ENCODE data around the gene RUNX2.

The RUNX2 gene

GRCh38 chr6:45610832-45611231 is 282.7 kb downstream of the RUNX2 start:
- no peaks in the 10 kb centered on the region for H3K79me2 ChIP-seq (ENCODE audit: insufficient read depth, low read length)
- no peaks in the 10 kb centered on the region for H3F3A ChIP-seq (ENCODE audit: insufficient read depth, low read length)
- no peak overlapping the region for H2AFZ ChIP-seq (ENCODE audit: low read length)
- no peak overlapping the region for H3K27ac ChIP-seq (ENCODE audit: low read depth, low read length, poor library complexity, severe bottlenecking)
- H3K4me1 ChIP-seq (ENCODE audit: insufficient read depth, low read length, severe bottlenecking) = no peaks in the 10 kb centered on the region
- no peaks in the 10 kb centered on the region for H3K36me3 ChIP-seq (ENCODE audit: insufficient read depth, low read length)
- 0 out of 2 replicates have a peak, but pooled peaks cover 5% of the 10 kb centered on the region for H3K27me3 ChIP-seq (ENCODE audit: insufficient read depth, low read length)
- H4K20me1 ChIP-seq (ENCODE audit: insufficient read depth, low read length) = no peaks in the 10 kb centered on the region
- no peak overlapping the region for H3K4me3 ChIP-seq (ENCODE audit: low read depth, low read length, poor library complexity, severe bottlenecking)
- no peaks in the 10 kb centered on the region for H3K9me2 ChIP-seq (ENCODE audit: low read depth, low read length)
- H3K9me3 ChIP-seq (ENCODE audit: low read length) = 0 out of 2 replicates have a peak, but pooled peaks cover 5% of the 10 kb centered on the region
- no peak overlapping the region for H3K9ac ChIP-seq (ENCODE audit: low read length)
- H3K4me2 ChIP-seq (ENCODE audit: low read length) = no peak overlapping the region
- TF ChIP-seq CTCF (IDR thresholded peaks at IDR 0.05; ENCODE audit: low read length) = no peak
- TF ChIP-seq EZH2 (IDR thresholded peaks at IDR 0.05; ENCODE audit: borderline replicate concordance, low read length) = no peak

DNA sequence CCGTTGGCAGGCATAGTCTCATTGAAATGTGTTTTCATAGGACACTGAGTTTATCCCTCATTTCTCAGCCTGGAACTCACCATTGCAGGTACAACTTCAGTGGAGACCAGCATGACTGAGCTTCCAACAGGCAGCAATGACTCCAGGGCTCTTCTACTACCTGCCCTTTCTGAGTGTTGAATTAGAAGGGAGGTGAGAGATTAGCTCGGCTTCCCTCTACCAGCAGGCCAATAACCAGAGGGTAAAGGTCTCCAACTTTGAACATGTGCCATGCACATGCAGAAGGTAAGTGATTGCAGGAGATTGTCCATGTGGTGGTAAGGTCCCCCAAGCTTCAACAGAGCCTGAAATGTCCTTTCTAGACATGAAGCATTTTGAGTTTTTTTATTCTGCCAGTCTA is 283.4 kb downstream of the RUNX2 start:
- Histone ChIP-seq H3K9me2 (ENCODE audit: low read depth, low read length) (no peaks in the 10 kb centered on the region), H3K9me3 (ENCODE audit: low read length) (0 out of 2 replicates have a peak, but pooled peaks cover 5% of the 10 kb centered on the region), H2AFZ (ENCODE audit: low read length) (no peak overlapping the region), H4K20me1 (ENCODE audit: insufficient read depth, low read length) (no peaks in the 10 kb centered on the region), H3K9ac (ENCODE audit: low read length) (no peak overlapping the region), H3K4me3 (ENCODE audit: low read depth, low read length, poor library complexity, severe bottlenecking) (no peak overlapping the region), H3K4me1 (ENCODE audit: insufficient read depth, low read length, severe bottlenecking) (no peaks in the 10 kb centered on the region), H3K27ac (ENCODE audit: low read depth, low read length, poor library complexity, severe bottlenecking) (no peak overlapping the region), H3K4me2 (ENCODE audit: low read length) (no peak overlapping the region), H3K27me3 (ENCODE audit: insufficient read depth, low read length) (0 out of 2 replicates have a peak, but pooled peaks cover 5% of the 10 kb centered on the region), H3K36me3 (ENCODE audit: insufficient read depth, low read length) (no peaks in the 10 kb centered on the region), H3K79me2 (ENCODE audit: insufficient read depth, low read length) (no peaks in the 10 kb centered on the region), H3F3A (ENCODE audit: insufficient read depth, low read length) (no peaks in the 10 kb centered on the region)
- no peak for TF ChIP-seq CTCF (IDR thresholded peaks at IDR 0.05; ENCODE audit: low read length)
- TF ChIP-seq EZH2 (IDR thresholded peaks at IDR 0.05; ENCODE audit: borderline replicate concordance, low read length) = no peak

- Histone ChIP-seq H3K27me3 (ENCODE audit: insufficient read depth, low read length) (no peaks in the 10 kb centered on the region), H3F3A (ENCODE audit: insufficient read depth, low read length) (no peaks in the 10 kb centered on the region), H3K27ac (ENCODE audit: low read depth, low read length, poor library complexity, severe bottlenecking) (no peak overlapping the region), H4K20me1 (ENCODE audit: insufficient read depth, low read length) (no peaks in the 10 kb centered on the region), H3K36me3 (ENCODE audit: insufficient read depth, low read length) (no peaks in the 10 kb centered on the region), H3K9ac (ENCODE audit: low read length) (no peak overlapping the region), H3K9me2 (ENCODE audit: low read depth, low read length) (no peaks in the 10 kb centered on the region), H2AFZ (ENCODE audit: low read length) (no peak overlapping the region), H3K79me2 (ENCODE audit: insufficient read depth, low read length) (no peaks in the 10 kb centered on the region), H3K4me3 (ENCODE audit: low read depth, low read length, poor library complexity, severe bottlenecking) (no peak overlapping the region), H3K4me2 (ENCODE audit: low read length) (no peak overlapping the region), H3K9me3 (ENCODE audit: low read length) (0 out of 2 replicates have a peak, but pooled peaks cover 5% of the 10 kb centered on the region), H3K4me1 (ENCODE audit: insufficient read depth, low read length, severe bottlenecking) (no peaks in the 10 kb centered on the region)
- TF ChIP-seq CTCF (IDR thresholded peaks at IDR 0.05; ENCODE audit: low read length) = no peak
- no peak for TF ChIP-seq EZH2 (IDR thresholded peaks at IDR 0.05; ENCODE audit: borderline replicate concordance, low read length)
Observed at GRCh38 chr6:45613656-45614055, 285.5 kb downstream of the RUNX2 start.

Measured in OCI-LY1 (cell line).